NCI-H460 (cell line): ENCODE data around the gene SH2D6. TPM values are rescaled to one million over a fixed set of nuclear protein-coding genes. Genes with fewer than 3 reads are reported as not detected.
"Not testable (repeated sequence)": the region's sequence is repeated elsewhere in the genome, so short reads cannot be mapped to it uniquely, and the experiment has no call there.

ENCODE experiments used
- DNase-seq: peaks from one replicate; pipeline ENCODE4 v3.0.0-alpha.2; 2016; ENCODE audit warnings: low read depth; ENCODE audit errors: extremely low read depth
- total RNA-seq: library from RNA; depleted of rRNA; stranded (reverse); fragments of >200 nt; shearing (Covaris generic); gene quantifications from 2 replicates; pipeline ENCODE4 v1.2.3, GENCODE V29; 2014

Gene SH2D6
- total RNA-seq, 1 experiment from 2014 or later, result 0.45 TPM

GRCh38 chr2:85397925-85398331, 20.6 kb upstream of the SH2D6 start:
- DNase-seq, result no peak

- DNase-seq, result no peak
These were observed 19.9 kb upstream of the SH2D6 start for GRCh38 chr2:85398426-85399182.

GRCh38 chr2:85399183-85399455, 19.4 kb upstream of the SH2D6 start:
- DNase-seq, result no peak

GRCh38 chr2:85400023-85400422, 18.5 kb upstream of the SH2D6 start:
- no peak for DNase-seq

GRCh38 chr2:85400541-85401463, 17.7 kb upstream of the SH2D6 start:
- DNase-seq, result no peak

- DNase-seq, result no peak
These were observed 17.1 kb upstream of the SH2D6 start for GRCh38 chr2:85401464-85401805.

- no peak for DNase-seq
These were observed 16.7 kb upstream of the SH2D6 start for GRCh38 chr2:85401844-85402243.

GRCh38 chr2:85405201-85406059, 13.1 kb upstream of the SH2D6 start:
- no peak for DNase-seq

- no peak for DNase-seq
These were observed 8.5 kb upstream of the SH2D6 start, which contains the start of gene CAPG for GRCh38 chr2:85409845-85410583. Gene CAPG (minus strand): TSS chr2:85410366. CDS start chr2:85402145, 8,221 bp downstream.

- DNase-seq, result no peak
These were observed 7.7 kb upstream of the SH2D6 start for GRCh38 chr2:85410584-85411404.

- no peak for DNase-seq
These were observed 7.1 kb upstream of the SH2D6 start for GRCh38 chr2:85411405-85411748.

- no peak for DNase-seq
These were observed 4.7 kb upstream of the SH2D6 start for GRCh38 chr2:85413592-85414420.

- DNase-seq, result not testable (repeated sequence)
These were observed 4.1 kb upstream of the SH2D6 start for GRCh38 chr2:85414421-85414759.

GRCh38 chr2:85414761-85415553, 3.6 kb upstream of the SH2D6 start:
- DNase-seq, result no peak

- DNase-seq, result no peak
These were observed 2.4 kb upstream of the SH2D6 start for GRCh38 chr2:85415980-85416650.

GRCh38 chr2:85419009-85419675, 628 bp downstream of the SH2D6 start:
- no peak for DNase-seq
